Fibroblast of lung (primary cell): ENCODE results near the gene HHIPL1. TPM values are rescaled to one million over a fixed set of nuclear protein-coding genes. Genes with fewer than 3 reads are reported as not detected.

Experiments
- DNase-seq, 2 donors: peaks; one replicate each; pipeline versions ENCODE4 v3.0.0 to v3.0.0-alpha.2; 2010; ENCODE audit warnings: low read depth in 2 of 2
- H2AFZ ChIP-seq: 2 replicates; pipeline ENCODE4 v1.5.1; 2012; ENCODE audit warnings: low read length, control low read depth, inconsistent platforms
- H3K27ac ChIP-seq: 2 replicates; pipeline ENCODE4 v1.5.1; 2011; ENCODE audit warnings: low read length, control low read depth; ENCODE audit not compliant: insufficient read depth
- H3K27me3 ChIP-seq: 2 replicates; pipeline ENCODE4 v1.5.1; 2011; ENCODE audit warnings: mild to moderate bottlenecking, low read length; ENCODE audit not compliant: control insufficient read depth, insufficient read depth
- H3K36me3 ChIP-seq: 2 replicates; pipeline ENCODE4 v1.5.1; 2011; ENCODE audit warnings: low read length; ENCODE audit not compliant: control insufficient read depth, insufficient read depth
- H3K4me1 ChIP-seq: 2 replicates; pipeline ENCODE4 v1.5.1; 2011; ENCODE audit warnings: low read length; ENCODE audit not compliant: control insufficient read depth, insufficient read depth; ENCODE audit errors: extremely low read depth
- H3K4me2 ChIP-seq: 2 replicates; pipeline ENCODE4 v1.5.1; 2011; ENCODE audit warnings: low read length, control low read depth; ENCODE audit not compliant: insufficient read depth; ENCODE audit errors: extremely low read depth
- H3K4me3 ChIP-seq, 4 experiments: fragments of 200-600 bp in 1 of 4; sonication (generic) in 1 of 4; replicated peaks in 1 of 4; 2 replicates each; pipeline ENCODE4 v1.5.1; 2011 to 2016; ENCODE audit warnings: low read length in 4 of 4, low read depth in 3 of 4, mild to moderate bottlenecking in 3 of 4, control low read depth in 2 of 4, inconsistent platforms in 1 of 4, mixed read lengths in 1 of 4; ENCODE audit not compliant: insufficient read depth in 1 of 4; ENCODE audit errors: control extremely low read depth in 1 of 4
- H3K79me2 ChIP-seq: 2 replicates; pipeline ENCODE4 v1.5.1; 2012; ENCODE audit warnings: mild to moderate bottlenecking, low read length, inconsistent platforms; ENCODE audit not compliant: control insufficient read depth, insufficient read depth
- H3K9ac ChIP-seq: 2 replicates; pipeline ENCODE4 v1.5.1; 2011; ENCODE audit warnings: mild to moderate bottlenecking, low read length, control low read depth; ENCODE audit not compliant: insufficient read depth
- H3K9me3 ChIP-seq: 2 replicates; pipeline ENCODE4 v1.5.1; 2012; ENCODE audit warnings: low read depth, low read length; ENCODE audit not compliant: control insufficient read depth, insufficient read depth
- H4K20me1 ChIP-seq: 2 replicates; pipeline ENCODE4 v1.5.1; 2011; ENCODE audit warnings: low read length; ENCODE audit not compliant: control insufficient read depth, insufficient read depth; ENCODE audit errors: extremely low read depth
- CTCF ChIP-seq, 2 donors: IDR thresholded peaks in 1 of 2; conservative IDR thresholded peaks in 1 of 2; 1 replicate in 1 of 2; 2 replicates in 1 of 2; pipeline ENCODE4 v1.5.1; 2011 to 2012; ENCODE audit warnings: low read length in 2 of 2, control low read depth in 1 of 2, inconsistent platforms in 1 of 2, low read depth in 1 of 2, mild to moderate bottlenecking in 1 of 2
- EZH2 ChIP-seq: IDR thresholded peaks from 2 replicates; pipeline ENCODE4 v1.5.1; 2012; ENCODE audit warnings: low read length, control low read depth, mild to moderate bottlenecking; ENCODE audit errors: missing control alignments
- polyA plus RNA-seq, 2 donors: library from polyadenylated mRNA; depleted of rRNA in 1 of 2; stranded (reverse) in 1 of 2; unstranded in 1 of 2; fragments of >200 nt; gene quantifications; 2 replicates each; pipeline ENCODE4 v1.2.1, GENCODE V29; 2011 to 2012; ENCODE audit warnings: missing spikeins in 1 of 2
- total RNA-seq: library from RNA; depleted of rRNA; stranded (reverse); fragments of >200 nt; gene quantifications from 2 replicates; pipeline ENCODE4 v1.2.1, GENCODE V29; 2014

HHIPL1 gene
- total and polyA plus RNA-seq, 2 donors (not counting 1 experiment from before 2014, with no cell fraction given): 1.5 to 9.9 TPM

DNA sequence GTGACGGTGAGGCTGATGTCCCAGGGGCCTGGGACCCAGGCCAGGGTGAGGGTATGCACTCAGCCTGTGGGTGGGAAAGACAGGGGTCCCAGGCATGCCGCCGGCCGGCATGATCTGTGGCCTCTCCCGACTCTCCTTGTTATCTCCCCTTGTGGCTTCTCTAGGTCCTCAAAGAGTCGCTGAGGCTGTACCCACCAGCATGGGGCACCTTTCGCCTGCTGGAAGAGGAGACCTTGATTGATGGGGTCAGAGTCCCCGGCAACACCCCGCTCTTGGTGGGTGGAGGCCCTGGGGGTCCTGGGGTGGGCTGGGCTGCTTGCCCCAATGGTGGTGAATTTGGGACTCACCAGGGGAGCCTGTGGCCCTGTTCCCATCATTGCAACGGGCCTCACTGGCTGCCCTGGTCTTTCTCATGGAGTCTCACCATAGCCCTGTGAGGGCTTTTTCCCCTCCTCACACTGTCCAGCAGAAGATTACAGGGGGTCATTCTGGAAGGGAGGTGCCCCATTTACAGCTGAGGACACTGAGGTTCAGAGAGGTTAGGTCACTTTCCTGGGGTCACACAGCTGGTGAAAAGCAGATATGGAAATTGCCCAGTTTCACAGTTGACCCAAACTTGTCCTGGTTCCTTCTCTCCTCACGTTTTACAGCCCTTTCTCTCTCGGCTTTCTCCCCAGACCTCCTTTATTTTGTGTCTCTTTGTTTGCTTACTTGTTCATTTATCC, 77.0 kb downstream of the HHIPL1 start:
- Histone ChIP-seq H3K27me3 (peaks cover 4% of the 10 kb centered on the region), H2AFZ (no peak overlapping the region), H3K9ac (no peak overlapping the region), H3K9me3 (no peaks in the 10 kb centered on the region), H3K79me2 (no peaks in the 10 kb centered on the region), H3K4me3 (no peak overlapping the region), H4K20me1 (no peaks in the 10 kb centered on the region), H3K36me3 (no peaks in the 10 kb centered on the region), H3K27ac (no peak overlapping the region), H3K4me2 (no peak overlapping the region), H3K4me1 (no peaks in the 10 kb centered on the region)
- DNase-seq: no peak
- TF ChIP-seq CTCF (conservative IDR thresholded peaks at IDR 0.05 in 1 of 2, IDR thresholded peaks at IDR 0.05 in 1 of 2; ENCODE audit: low read depth in 1 of 2, low read length in 2 of 2) (no peak), EZH2 (no peak)

GRCh38 chr14:99722741-99723140, 77.8 kb downstream of the HHIPL1 start:
- Histone ChIP-seq H3K36me3 (no peaks in the 10 kb centered on the region), H3K27me3 (peaks cover 4% of the 10 kb centered on the region), H4K20me1 (no peaks in the 10 kb centered on the region), H3K9ac (no peak overlapping the region), H3K79me2 (no peaks in the 10 kb centered on the region), H3K4me3 (no peak overlapping the region), H3K4me2 (no peak overlapping the region), H3K4me1 (no peaks in the 10 kb centered on the region), H2AFZ (no peak overlapping the region), H3K27ac (no peak overlapping the region), H3K9me3 (no peaks in the 10 kb centered on the region)
- DNase-seq: no peak
- TF ChIP-seq EZH2: no peak
- TF ChIP-seq CTCF (conservative IDR thresholded peaks at IDR 0.05 in 1 of 2, IDR thresholded peaks at IDR 0.05 in 1 of 2; ENCODE audit: low read depth in 1 of 2, low read length in 2 of 2): no peak

DNA sequence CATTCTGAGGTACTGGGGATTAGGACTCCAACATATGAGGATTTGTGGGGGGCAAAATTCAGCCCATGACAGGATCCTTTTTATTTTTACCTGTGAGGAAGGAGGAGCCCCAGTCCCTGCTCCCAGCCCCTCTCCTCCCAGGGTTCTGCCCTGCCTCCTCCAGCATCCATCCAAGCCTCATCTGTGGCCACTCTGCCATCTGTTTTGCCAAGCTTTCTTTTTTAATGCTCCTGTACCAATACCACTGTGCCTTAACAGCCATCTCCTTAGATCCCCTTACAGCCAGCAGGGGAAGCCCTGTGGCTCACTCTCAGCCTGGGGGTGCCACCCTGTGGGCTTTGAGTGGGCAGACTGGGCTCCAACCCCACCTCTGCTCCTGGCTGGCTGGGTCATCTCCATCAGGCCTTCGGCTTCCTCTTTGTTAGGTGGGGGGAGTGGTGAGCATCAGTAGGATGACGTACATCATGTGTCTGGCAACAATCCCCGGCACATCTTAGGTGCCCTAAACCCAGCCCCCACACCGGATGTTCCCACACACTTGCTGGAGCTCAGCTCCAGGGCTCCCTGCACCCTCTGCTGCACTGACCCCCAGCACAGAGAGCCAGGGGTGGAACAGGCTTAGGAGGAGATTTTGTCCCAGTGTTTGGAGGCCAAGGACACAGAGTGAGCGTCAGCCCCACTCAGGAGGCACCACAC, 79.4 kb downstream of the HHIPL1 start:
- Histone ChIP-seq H3K27me3 (peaks cover 4% of the 10 kb centered on the region), H3K4me3 (no peak overlapping the region), H2AFZ (no peak overlapping the region), H3K9me3 (no peaks in the 10 kb centered on the region), H3K27ac (no peak overlapping the region), H4K20me1 (no peaks in the 10 kb centered on the region), H3K9ac (no peak overlapping the region), H3K36me3 (no peaks in the 10 kb centered on the region), H3K4me2 (no peak overlapping the region), H3K4me1 (no peaks in the 10 kb centered on the region), H3K79me2 (no peaks in the 10 kb centered on the region)
- peak in 1 of 2 donors; percentile 31 for DNase-seq
- no peak for TF ChIP-seq EZH2
- no peak for TF ChIP-seq CTCF (conservative IDR thresholded peaks at IDR 0.05 in 1 of 2, IDR thresholded peaks at IDR 0.05 in 1 of 2; ENCODE audit: low read depth in 1 of 2, low read length in 2 of 2)
